ENCODE results near the gene RPS6KA2. TPM values are rescaled to one million over a fixed set of nuclear protein-coding genes. Genes with fewer than 3 reads are reported as not detected.

RPS6KA2 gene
- total RNA-seq, 1 donor from 2014 or later: 37.5 TPM

- no peak overlapping the region for H3K27ac Mint-ChIP-seq
- no peaks in the 10 kb centered on the region for H3K27me3 Mint-ChIP-seq
- TF ChIP-seq CTCF (IDR thresholded peaks at IDR 0.05; ENCODE audit: unreplicated experiment): no peak
- H3K9me3 Mint-ChIP-seq (ENCODE audit: low read depth): peaks cover 3% of the 10 kb centered on the region
- H3K4me1 Mint-ChIP-seq (ENCODE audit: low read depth): no peaks in the 10 kb centered on the region
- no peak for DNase-seq (ENCODE audit: low spot score, unreplicated experiment)
- no peak overlapping the region for H3K4me3 Mint-ChIP-seq (ENCODE audit: low read depth)
- H3K36me3 Mint-ChIP-seq (ENCODE audit: insufficient read depth): peaks cover 25% of the 10 kb centered on the region
Observed at GRCh38 chr6:166419717-166420116, 207.3 kb downstream of the RPS6KA2 start.

GRCh38 chr6:166419286-166419685 lies 207.8 kb downstream of the RPS6KA2 start:
- TF ChIP-seq CTCF (IDR thresholded peaks at IDR 0.05; ENCODE audit: unreplicated experiment): no peak
- peaks cover 3% of the 10 kb centered on the region for H3K9me3 Mint-ChIP-seq (ENCODE audit: low read depth)
- no peak overlapping the region for H3K4me3 Mint-ChIP-seq (ENCODE audit: low read depth)
- H3K36me3 Mint-ChIP-seq (ENCODE audit: insufficient read depth): peaks cover 25% of the 10 kb centered on the region
- no peak for DNase-seq (ENCODE audit: low spot score, unreplicated experiment)
- H3K27me3 Mint-ChIP-seq: no peaks in the 10 kb centered on the region
- H3K27ac Mint-ChIP-seq: no peak overlapping the region
- no peaks in the 10 kb centered on the region for H3K4me1 Mint-ChIP-seq (ENCODE audit: low read depth)

GRCh38 chr6:166418691-166419143 lies 208.3 kb downstream of the RPS6KA2 start:
- Mint-ChIP-seq H3K9me3 (ENCODE audit: low read depth) (peaks cover 3% of the 10 kb centered on the region), H3K27ac (no peak overlapping the region), H3K4me1 (ENCODE audit: low read depth) (no peaks in the 10 kb centered on the region), H3K36me3 (ENCODE audit: insufficient read depth) (peaks cover 25% of the 10 kb centered on the region), H3K4me3 (ENCODE audit: low read depth) (no peak overlapping the region), H3K27me3 (no peaks in the 10 kb centered on the region)
- no peak for DNase-seq (ENCODE audit: low spot score, unreplicated experiment)
- no peak for TF ChIP-seq CTCF (IDR thresholded peaks at IDR 0.05; ENCODE audit: unreplicated experiment)

- no peak overlapping the region for H3K4me3 Mint-ChIP-seq (ENCODE audit: low read depth)
- H3K36me3 Mint-ChIP-seq (ENCODE audit: insufficient read depth): peaks cover 23% of the 10 kb centered on the region
- no peak for DNase-seq (ENCODE audit: low spot score, unreplicated experiment)
- H3K9me3 Mint-ChIP-seq (ENCODE audit: low read depth): peaks cover 3% of the 10 kb centered on the region
- H3K27ac Mint-ChIP-seq: no peak overlapping the region
- no peaks in the 10 kb centered on the region for H3K4me1 Mint-ChIP-seq (ENCODE audit: low read depth)
- H3K27me3 Mint-ChIP-seq: no peaks in the 10 kb centered on the region
- no peak for TF ChIP-seq CTCF (IDR thresholded peaks at IDR 0.05; ENCODE audit: unreplicated experiment)
Observed at GRCh38 chr6:166417285-166417691, 209.8 kb downstream of the RPS6KA2 start.

- DNase-seq (ENCODE audit: low spot score, unreplicated experiment): no peak
- Mint-ChIP-seq H3K4me1 (ENCODE audit: low read depth) (no peaks in the 10 kb centered on the region), H3K27ac (no peak overlapping the region), H3K9me3 (ENCODE audit: low read depth) (peaks cover 3% of the 10 kb centered on the region), H3K27me3 (no peaks in the 10 kb centered on the region), H3K4me3 (ENCODE audit: low read depth) (no peak overlapping the region), H3K36me3 (ENCODE audit: insufficient read depth) (peaks cover 24% of the 10 kb centered on the region)
- TF ChIP-seq CTCF (IDR thresholded peaks at IDR 0.05; ENCODE audit: unreplicated experiment): no peak
Observed at GRCh38 chr6:166415833-166416347, 211.2 kb downstream of the RPS6KA2 start.
